ENCODE results near the gene PKHD1. TPM values are rescaled to one million over a fixed set of nuclear protein-coding genes. Genes with fewer than 3 reads are reported as not detected.
"Not testable (repeated sequence)": the region's sequence is repeated elsewhere in the genome, so short reads cannot be mapped to it uniquely, and the experiment has no call there.

Gene PKHD1
- polyA plus RNA-seq, 1 donor, result 27.5 TPM

- no peak for DNase-seq
These were observed 92.1 kb downstream of the PKHD1 start for GRCh38 chr6:51995214-51995755.

DNA sequence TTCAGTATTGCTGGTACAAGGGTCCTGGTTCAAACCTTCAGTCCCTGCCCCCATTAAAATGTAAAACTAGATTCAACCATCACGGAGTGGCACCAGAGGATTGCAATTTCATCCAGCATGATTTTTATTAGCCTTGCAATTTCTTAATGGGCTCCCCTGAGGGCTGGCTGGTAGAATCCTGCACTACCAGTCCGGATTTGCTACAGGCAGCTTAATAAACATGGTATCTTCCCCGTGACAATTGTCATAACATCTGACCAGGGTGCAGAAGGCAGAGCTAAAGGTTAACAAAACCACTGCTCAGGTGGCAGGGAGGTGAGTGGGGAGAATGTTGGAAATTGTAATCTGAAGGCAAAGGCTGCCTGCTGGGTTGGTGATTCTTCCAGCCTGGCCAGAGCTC is 94.5 kb downstream of the PKHD1 start:
- DNase-seq, result no peak

DNA sequence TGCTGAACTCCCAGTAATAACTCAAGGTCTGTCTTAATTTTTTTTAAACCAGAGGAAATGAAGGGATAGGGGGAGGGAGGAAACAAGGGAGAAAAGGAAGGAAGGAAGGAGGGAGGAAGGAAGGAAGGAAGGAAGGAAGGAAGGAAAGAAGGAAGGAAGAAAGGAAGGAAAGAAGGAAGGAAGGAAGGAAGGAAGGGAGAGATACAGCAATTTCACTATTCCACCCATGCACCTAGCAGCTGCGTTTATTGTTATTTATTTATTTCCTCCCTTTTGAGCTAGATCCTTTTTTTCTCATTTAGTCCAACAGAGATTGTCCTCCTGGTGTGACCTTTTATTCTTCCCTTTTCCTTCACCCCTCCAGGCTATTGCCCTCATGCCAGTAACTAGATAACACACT is 97.6 kb downstream of the PKHD1 start:
- DNase-seq, result no peak

DNA sequence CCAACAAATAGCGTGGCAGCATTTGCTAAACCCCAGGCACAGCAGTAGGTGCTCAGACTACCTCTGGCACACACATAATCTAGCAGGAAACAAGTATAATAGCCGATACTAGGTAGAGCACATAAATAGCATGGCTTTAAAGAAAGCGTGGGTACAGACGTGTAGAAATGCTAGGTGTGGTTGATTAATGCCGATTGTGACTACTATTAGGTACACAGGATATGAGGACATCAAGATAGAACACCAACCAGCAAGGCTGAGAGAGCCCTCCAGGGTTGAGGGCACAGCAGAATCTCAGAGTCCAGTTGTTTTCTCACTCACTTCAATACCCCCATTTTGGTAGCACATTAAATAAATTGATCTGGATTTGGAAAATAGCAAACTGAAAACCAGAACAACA is 100.5 kb downstream of the PKHD1 start:
- no peak for DNase-seq

- no peak for DNase-seq
These were observed 103.8 kb downstream of the PKHD1 start for GRCh38 chr6:51983564-51983963.

DNA sequence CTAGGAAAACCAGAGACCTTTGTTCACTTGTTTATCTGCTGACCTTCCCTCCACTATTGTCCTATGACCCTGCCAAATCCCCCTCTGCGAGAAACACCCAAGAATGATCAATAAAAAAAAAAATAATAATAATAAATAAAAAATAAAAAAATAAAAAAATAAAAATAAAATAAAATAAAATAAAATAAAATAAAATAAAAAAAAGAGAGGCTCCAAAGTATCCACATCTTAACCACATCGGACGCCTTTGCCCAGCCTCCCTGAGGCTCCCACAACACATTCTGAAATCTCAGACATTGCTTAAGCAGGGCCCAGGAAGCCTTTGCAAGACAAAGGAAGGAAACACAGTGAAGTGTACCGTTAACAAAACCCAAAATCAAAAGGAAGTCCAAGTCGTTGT is 104.7 kb downstream of the PKHD1 start:
- not testable (repeated sequence) for DNase-seq

- DNase-seq, result no peak
These were observed 111.0 kb downstream of the PKHD1 start for GRCh38 chr6:51976374-51976773.

GRCh38 chr6:51972659-51973058 is 114.8 kb downstream of the PKHD1 start:
- no peak for DNase-seq

DNA sequence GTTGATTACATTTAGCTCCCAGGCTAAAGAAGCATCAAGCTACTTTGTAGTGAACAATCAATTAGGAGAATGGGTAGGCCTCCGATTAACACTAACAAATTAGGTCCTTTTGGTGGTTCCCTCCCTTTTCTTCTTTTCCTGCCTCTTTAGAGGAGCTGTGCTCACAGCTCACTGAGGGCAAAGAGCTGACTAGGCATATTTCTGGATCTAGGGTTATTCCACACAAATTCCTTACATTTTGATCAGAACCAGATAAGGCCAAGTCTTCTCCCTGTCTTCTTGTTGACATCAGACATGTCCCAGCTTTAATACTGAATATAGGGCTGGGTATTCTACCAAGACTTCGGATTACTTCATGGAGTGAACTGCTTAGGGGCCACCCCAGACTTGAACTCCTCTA is 119.1 kb downstream of the PKHD1 start:
- DNase-seq, result no peak

GRCh38 chr6:51965222-51965801 is 122.1 kb downstream of the PKHD1 start:
- no peak for DNase-seq

DNA sequence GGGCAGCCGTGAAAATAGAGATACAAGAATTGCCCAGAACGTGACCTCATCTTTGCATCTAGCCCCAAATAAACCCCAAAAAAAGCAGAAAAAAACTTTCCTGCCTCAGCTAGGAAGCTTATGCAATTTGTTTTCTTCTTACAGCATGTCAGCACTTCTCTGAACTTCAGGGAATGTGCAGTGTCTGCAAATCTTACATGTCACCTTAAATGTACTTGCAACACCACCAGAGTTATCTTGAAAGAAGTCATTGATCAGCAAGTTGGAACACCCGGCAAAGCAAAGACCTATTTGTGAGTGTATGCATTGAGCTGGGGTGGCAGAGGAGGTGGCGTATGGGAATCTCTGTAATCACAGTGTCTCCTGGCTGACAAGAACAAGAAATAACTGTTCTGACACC is 123.4 kb downstream of the PKHD1 start:
- DNase-seq, result no peak

- DNase-seq, result no peak
These were observed 125.1 kb downstream of the PKHD1 start for GRCh38 chr6:51962354-51962753.

- no peak for DNase-seq
These were observed 127.0 kb downstream of the PKHD1 start for GRCh38 chr6:51960419-51960818.

- DNase-seq, result peak; percentile 82
These were observed 127.5 kb downstream of the PKHD1 start for GRCh38 chr6:51959744-51960383.

GRCh38 chr6:51954681-51955080 is 132.7 kb downstream of the PKHD1 start:
- DNase-seq, result no peak

GRCh38 chr6:51953246-51953645 is 134.2 kb downstream of the PKHD1 start:
- no peak for DNase-seq

- no peak for DNase-seq
These were observed 135.5 kb downstream of the PKHD1 start for GRCh38 chr6:51951924-51952323.

- DNase-seq, result peak; percentile 39
These were observed 137.9 kb downstream of the PKHD1 start for GRCh38 chr6:51949526-51949925.

DNA sequence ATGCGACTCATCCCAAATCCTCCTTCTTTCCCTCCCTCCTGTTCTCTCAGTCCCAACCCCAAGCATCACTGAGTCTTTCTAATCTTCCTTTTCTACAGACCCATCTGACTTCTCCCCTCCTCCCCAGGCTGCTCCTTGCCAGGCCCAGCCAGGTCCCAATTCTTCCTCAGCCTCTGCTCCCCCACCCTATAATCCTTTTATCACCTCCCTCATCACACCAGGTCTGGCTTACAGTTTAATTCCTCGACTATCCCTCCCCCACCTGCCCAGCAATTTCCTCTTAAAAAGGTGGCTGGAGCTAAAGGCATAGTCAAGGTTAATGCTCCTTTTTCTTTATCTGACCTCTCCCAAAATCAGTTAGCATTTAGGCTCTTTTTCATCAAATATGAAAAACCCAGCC is 147.7 kb downstream of the PKHD1 start:
- not testable (repeated sequence) for DNase-seq

DNA sequence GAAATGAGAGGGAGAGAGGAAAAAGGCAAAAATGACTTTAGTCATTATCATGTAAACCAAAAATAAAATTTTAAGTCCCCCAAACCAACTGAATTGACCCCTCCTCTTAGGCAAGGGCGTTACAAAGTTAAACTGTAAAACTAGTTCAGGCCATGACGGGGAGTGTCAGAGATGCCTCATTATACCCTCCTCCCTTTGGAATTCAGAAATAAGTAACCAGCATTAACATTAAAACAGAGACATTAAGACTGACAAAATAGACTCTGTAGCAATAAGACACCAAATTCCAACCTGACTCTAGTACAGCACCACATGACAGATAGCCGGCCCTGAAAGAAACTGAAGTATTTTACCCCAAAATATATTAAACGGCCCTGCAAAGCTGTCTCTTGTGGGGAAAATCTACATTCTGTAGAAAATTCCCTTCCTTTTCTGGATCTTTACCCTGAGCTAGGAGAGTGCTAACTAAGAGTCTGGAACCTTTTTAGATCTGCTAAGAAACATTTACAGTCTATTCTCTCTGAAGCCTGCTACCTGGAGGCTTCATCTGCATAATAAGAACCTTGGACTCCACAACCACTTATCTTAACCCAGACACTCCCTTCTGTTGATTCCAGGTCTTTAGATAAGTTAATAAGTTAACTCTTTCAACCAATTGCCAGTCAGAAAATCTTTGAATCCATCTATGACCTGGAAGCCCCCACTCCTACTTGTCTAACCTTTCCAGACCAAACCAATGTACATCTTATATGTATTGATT is 150.7 kb downstream of the PKHD1 start:
- no peak for DNase-seq

DNA sequence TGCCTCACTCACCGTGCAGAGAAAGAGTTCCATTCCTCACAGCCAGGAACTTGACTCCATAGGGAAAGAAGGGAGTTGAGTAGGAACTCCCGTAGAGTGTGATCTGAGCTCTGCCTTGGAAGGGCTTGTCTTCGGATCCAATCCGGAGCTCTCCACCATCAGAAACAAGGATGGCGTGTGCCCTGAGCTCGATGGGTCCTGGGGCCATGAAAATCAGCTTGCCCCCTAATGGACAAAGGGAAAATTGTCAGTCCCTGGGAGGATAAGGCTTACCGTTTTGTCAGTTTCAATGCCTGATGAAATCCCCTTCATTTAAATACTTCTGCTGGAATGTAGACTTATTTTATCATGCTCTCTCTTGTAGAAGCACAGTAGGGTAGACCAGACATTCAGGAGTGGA is 153.3 kb downstream of the PKHD1 start:
- DNase-seq, result no peak

DNA sequence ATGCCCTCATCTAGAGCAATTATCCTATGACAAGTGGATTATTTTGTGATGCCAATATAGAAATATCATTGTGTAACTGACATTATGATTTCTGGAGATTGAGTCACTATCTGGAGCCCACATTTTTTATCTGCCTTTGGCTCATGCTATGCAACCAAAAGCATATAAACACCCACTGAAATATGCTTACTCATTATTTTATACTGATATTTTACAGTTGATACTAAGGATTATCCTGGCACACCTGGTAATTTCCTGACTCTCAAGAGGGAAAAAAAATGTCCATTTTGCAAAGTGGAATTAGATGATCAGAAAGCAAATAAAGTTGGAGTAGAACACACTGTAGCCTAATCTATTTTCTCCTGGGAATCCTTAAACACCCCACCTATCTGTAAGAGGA is 154.5 kb downstream of the PKHD1 start:
- no peak for DNase-seq

DNA sequence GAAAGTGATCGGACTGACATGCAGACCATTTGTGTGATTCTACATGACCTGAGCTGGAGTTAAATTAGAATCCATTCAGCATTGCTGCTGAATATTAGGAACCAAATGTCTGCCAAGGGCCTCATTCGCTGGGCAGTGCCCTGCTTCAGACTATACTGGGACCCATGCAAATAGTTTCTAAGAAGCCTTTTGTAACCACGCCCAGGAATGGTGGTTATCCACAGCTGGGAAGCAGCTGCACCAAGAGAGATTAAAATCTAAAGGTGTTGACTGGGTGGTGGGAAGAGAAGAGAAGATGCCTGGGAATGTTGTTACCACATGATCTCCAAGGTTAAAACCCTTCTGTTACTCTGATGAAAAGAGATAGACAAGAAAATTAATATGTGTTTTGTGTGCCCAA is 156.8 kb downstream of the PKHD1 start:
- no peak for DNase-seq

Data from left kidney (tissue), 2 donors.